Mesodermal cell (in vitro differentiated cells): ENCODE results near the gene ACOT2.
"Not testable (repeated sequence)": the region's sequence is repeated elsewhere in the genome, so short reads cannot be mapped to it uniquely, and the experiment has no call there.

Experiments used
- H3K27ac ChIP-seq: 2 replicates; pipeline ENCODE4 v1.7.0; 2013; ENCODE audit warnings: mild to moderate bottlenecking, low read depth, low read length, moderate library complexity; ENCODE audit not compliant: severe bottlenecking
- H3K36me3 ChIP-seq: 2 replicates; pipeline ENCODE4 v1.7.1; 2013; ENCODE audit warnings: mild to moderate bottlenecking, low read length, moderate library complexity; ENCODE audit not compliant: control insufficient read depth, insufficient read depth
- H3K4me1 ChIP-seq: one replicate; pipeline ENCODE4 v1.7.1; 2013; ENCODE audit warnings: mild to moderate bottlenecking, low read length; ENCODE audit not compliant: insufficient read depth, control insufficient read depth, poor library complexity, severe bottlenecking
- H3K4me3 ChIP-seq: 2 replicates; pipeline ENCODE4 v1.7.0; 2013; ENCODE audit warnings: low read length, control low read depth, mild to moderate bottlenecking; ENCODE audit not compliant: insufficient read depth, poor library complexity, severe bottlenecking; ENCODE audit errors: extremely low read depth
- H3K9me3 ChIP-seq: 2 replicates; pipeline ENCODE4 v1.7.1; 2013; ENCODE audit warnings: mild to moderate bottlenecking, low read length, moderate library complexity; ENCODE audit not compliant: control insufficient read depth
- whole genome bisulfite sequencing, 2 experiments: methylation state at CpG; one replicate each; pipeline ENCODE4 v1.1.5; 2013; ENCODE audit warnings: missing lambda C conversion rate in 2 of 2; ENCODE audit not compliant: insufficient coverage in 2 of 2; 5-methylcytosine and 5-hydroxymethylcytosine counted together

ACOT2 gene

GRCh38 chr14:73549097-73549496 lies 19.9 kb upstream of the ACOT2 start:
- H3K27ac ChIP-seq, H3K9me3 ChIP-seq, H3K4me3 ChIP-seq, H3K36me3 ChIP-seq, H3K4me1 ChIP-seq: not testable (repeated sequence)
- WGBS, 2 experiments = no CpG with 5 or more reads among the region's 3 CpGs

- H3K4me1 ChIP-seq, H3K27ac ChIP-seq, H3K36me3 ChIP-seq, H3K9me3 ChIP-seq, H3K4me3 ChIP-seq: not testable (repeated sequence)
- no CpG with 5 or more reads among the region's 6 CpGs for WGBS, 2 experiments
These were observed 19.0 kb upstream of the ACOT2 start for GRCh38 chr14:73549889-73550524.

GRCh38 chr14:73553845-73554244 lies 15.2 kb upstream of the ACOT2 start:
- Histone ChIP-seq H3K9me3 (no peaks in the 10 kb centered on the region), H3K36me3 (no peaks in the 10 kb centered on the region), H3K27ac (no peak overlapping the region), H3K4me3 (no peak overlapping the region), H3K4me1 (no peaks in the 10 kb centered on the region)
- 90 to 100% methylated on average over 1 to 4 of the region's 4 CpGs for WGBS, 2 experiments

DNA sequence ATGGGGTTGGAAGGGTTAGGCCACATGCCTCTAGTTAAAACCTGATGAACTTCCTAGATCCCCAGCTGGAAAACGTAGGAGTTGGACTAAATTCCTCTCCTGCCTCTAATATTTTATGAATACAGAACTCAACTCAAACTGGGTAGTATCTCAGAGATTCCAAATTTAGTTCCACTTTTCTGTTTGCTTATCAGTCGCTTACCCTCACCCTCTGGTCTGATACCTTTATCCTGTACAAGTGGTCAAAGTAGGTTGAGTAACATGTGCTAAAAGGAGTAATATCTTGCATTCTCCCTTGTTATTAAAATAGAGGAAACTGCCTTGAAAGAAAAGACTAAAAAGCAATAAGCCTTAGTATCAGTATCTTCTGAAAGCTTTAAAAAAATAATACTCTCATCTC lies 11.8 kb upstream of the ACOT2 start:
- no CpG with 5 or more reads among the region's 2 CpGs for WGBS, 2 experiments

GRCh38 chr14:73558238-73558637 lies 10.8 kb upstream of the ACOT2 start:
- H3K9me3 ChIP-seq, H3K4me3 ChIP-seq, H3K4me1 ChIP-seq, H3K36me3 ChIP-seq, H3K27ac ChIP-seq: not testable (repeated sequence)
- WGBS, 2 experiments = no CpG with 5 or more reads among the region's 2 CpGs

More for the DNA sequence above, 11.8 kb upstream of the ACOT2 start:
- H3K9me3 ChIP-seq, H3K4me1 ChIP-seq, H3K27ac ChIP-seq, H3K36me3 ChIP-seq, H3K4me3 ChIP-seq: not testable (repeated sequence)

DNA sequence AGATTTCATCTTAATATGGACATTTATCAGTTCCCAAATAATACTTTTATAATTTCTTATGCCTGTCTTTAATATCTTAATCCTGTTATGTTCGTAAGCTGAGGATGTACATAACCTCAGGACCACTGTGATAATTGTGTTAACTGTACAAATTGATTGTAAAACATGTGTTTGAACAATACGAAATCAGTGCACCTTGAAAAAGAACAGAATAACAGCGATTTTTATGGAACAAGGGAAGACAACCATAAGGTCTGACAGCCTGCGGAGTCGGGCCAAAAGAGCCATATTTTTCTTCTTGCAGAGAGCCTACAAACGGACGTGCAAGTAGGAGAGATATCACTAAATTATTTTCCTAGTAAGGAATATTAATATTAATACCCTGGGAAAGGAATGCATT lies 6.8 kb upstream of the ACOT2 start:
- WGBS, 2 experiments = 90 to 100% methylated on average over 3 to 4 of the region's 7 CpGs
- H3K36me3 ChIP-seq, H3K4me1 ChIP-seq, H3K27ac ChIP-seq, H3K4me3 ChIP-seq: not testable (repeated sequence)
- H3K9me3 ChIP-seq = peaks cover 11% of the 10 kb centered on the region

- H3K9me3 ChIP-seq = peaks cover 13% of the 10 kb centered on the region
- H3K27ac ChIP-seq, H3K4me1 ChIP-seq, H3K4me3 ChIP-seq, H3K36me3 ChIP-seq: not testable (repeated sequence)
- WGBS, 2 experiments = 97 to 98% methylated on average over 5 to 6 of the region's 6 CpGs
These were observed 6.3 kb upstream of the ACOT2 start for GRCh38 chr14:73562696-73563095.

- H3K9me3 ChIP-seq = peaks cover 11% of the 10 kb centered on the region
- H3K4me1 ChIP-seq, H3K4me3 ChIP-seq, H3K36me3 ChIP-seq, H3K27ac ChIP-seq: not testable (repeated sequence)
- WGBS, 2 experiments = 91 to 94% methylated on average over 16 of the region's 18 CpGs
These were observed 2.6 kb upstream of the ACOT2 start for GRCh38 chr14:73566431-73566830.

GRCh38 chr14:73566935-73567334 lies 2.1 kb upstream of the ACOT2 start:
- H3K9me3 ChIP-seq, H3K4me1 ChIP-seq, H3K36me3 ChIP-seq, H3K27ac ChIP-seq, H3K4me3 ChIP-seq: not testable (repeated sequence)
- 100% methylated on average over 1 to 2 of the region's 6 CpGs for WGBS, 2 experiments

- H3K27ac ChIP-seq = no peak overlapping the region
- no peaks in the 10 kb centered on the region for H3K36me3 ChIP-seq
- H3K4me1 ChIP-seq = no peaks in the 10 kb centered on the region
- H3K4me3 ChIP-seq = no peak overlapping the region
- WGBS, 2 experiments = 94 to 99% methylated on average over 6 to 7 of the region's 7 CpGs
- peaks cover 5% of the 10 kb centered on the region for H3K9me3 ChIP-seq
These were observed 1.7 kb upstream of the ACOT2 start for GRCh38 chr14:73567358-73567757.

DNA sequence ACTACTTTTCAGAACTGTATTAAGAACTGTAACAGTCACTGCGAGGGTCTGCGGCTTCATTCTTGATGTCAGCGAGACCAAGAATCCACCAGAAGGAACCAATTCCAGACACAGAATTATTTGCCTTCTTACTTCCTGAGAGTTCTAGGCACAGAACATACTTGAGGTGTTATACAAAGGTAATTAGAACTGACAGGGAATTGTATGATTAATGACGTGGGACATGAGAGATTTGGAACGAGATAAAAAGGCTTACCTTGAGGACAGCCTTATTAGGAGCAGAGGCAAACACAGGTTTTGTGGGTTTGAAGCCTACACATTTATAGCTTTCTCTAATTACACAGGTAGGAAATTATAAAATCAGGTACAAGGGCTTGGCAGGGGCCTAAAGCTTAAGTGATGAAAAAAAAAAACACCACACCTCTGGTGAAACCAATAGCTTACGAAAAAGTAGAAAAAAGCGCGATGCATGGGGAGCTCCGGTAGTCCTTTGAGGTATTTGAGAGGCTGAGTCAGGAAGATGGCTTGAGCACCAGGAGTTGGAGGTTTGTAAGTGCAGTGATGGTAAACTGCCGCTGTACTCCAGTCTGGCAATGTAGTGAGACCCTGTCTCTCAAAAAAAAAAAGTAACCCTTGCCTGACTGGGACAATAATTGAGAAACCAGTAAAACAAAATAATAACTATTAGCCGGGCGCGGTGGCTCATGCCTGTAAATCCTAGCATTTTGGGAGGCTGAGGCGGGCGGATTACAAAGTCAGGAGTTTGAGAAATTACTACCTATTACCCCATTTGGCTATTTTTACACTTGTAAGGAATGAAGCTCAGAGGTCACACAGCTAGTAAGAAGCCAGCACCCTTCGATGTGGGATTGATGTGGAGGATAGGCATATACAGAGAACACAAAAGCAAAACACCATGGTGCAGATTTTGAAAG lies 795 bp upstream of the ACOT2 start:
- WGBS, 2 experiments = 85% methylated on average over 7 to 8 of the region's 16 CpGs
- H3K36me3 ChIP-seq = no peaks in the 10 kb centered on the region
- H3K4me3 ChIP-seq = peak overlapping the region; percentile 47
- H3K9me3 ChIP-seq = peaks cover 5% of the 10 kb centered on the region
- H3K27ac ChIP-seq = no peak overlapping the region
- H3K4me1 ChIP-seq = no peaks in the 10 kb centered on the region
